ENCODE results near the gene CTSE. TPM values are rescaled to one million over a fixed set of nuclear protein-coding genes. Genes with fewer than 3 reads are reported as not detected.
"Not testable (repeated sequence)": the region's sequence is repeated elsewhere in the genome, so short reads cannot be mapped to it uniquely, and the experiment has no call there.

Gene CTSE
- total and polyA plus RNA-seq, 2 experiments from 2014 or later = 65.9 to 86.0 TPM

GRCh38 chr1:206058927-206059292 is 35.2 kb upstream of the CTSE start:
- no peaks in the 10 kb centered on the region for H3K27me3 ChIP-seq
- no peak overlapping the region for H2AFZ ChIP-seq
- H3K9me3 ChIP-seq (ENCODE audit: low read depth) = no peaks in the 10 kb centered on the region
- no peak for DNase-seq (ENCODE audit: low spot score)
- peaks cover 14% of the 10 kb centered on the region for H3K4me1 ChIP-seq (ENCODE audit: insufficient read depth)
- H3K9me2 ChIP-seq (replicated peaks; ENCODE audit: insufficient read depth) = no peaks in the 10 kb centered on the region
- no peak overlapping the region for H3K4me3 ChIP-seq
- no peak overlapping the region for H3K4me2 ChIP-seq
- 100% methylated on average over 1 of the region's 1 CpG for WGBS (ENCODE audit: low lambda C conversion rate, missing lambda C conversion rate)
- H3K79me2 ChIP-seq = no peaks in the 10 kb centered on the region
- H3K36me3 ChIP-seq (replicated peaks; ENCODE audit: insufficient read depth, low read depth) = no peaks in the 10 kb centered on the region
- TF ChIP-seq EZH2phosphoT487 (IDR thresholded peaks at IDR 0.05; ENCODE audit: low read depth, severe bottlenecking, unreplicated experiment) (no peak), EZH2 (IDR thresholded peaks at IDR 0.05; ENCODE audit: borderline replicate concordance) (no peak), CTCF (IDR thresholded peaks at IDR 0.05; ENCODE audit: poor library complexity) (no peak)
- H4K20me1 ChIP-seq (ENCODE audit: insufficient read depth, poor library complexity, severe bottlenecking) = no peaks in the 10 kb centered on the region
- H3K27ac ChIP-seq = no peak overlapping the region

GRCh38 chr1:206058289-206058926 is 34.7 kb upstream of the CTSE start:
- H3K27me3 ChIP-seq; H4K20me1 ChIP-seq (ENCODE audit: insufficient read depth, poor library complexity, severe bottlenecking); H2AFZ ChIP-seq; H3K79me2 ChIP-seq; H3K36me3 ChIP-seq (replicated peaks; ENCODE audit: insufficient read depth, low read depth); H3K27ac ChIP-seq; H3K9me2 ChIP-seq (replicated peaks; ENCODE audit: insufficient read depth); H3K4me3 ChIP-seq; H3K9me3 ChIP-seq (ENCODE audit: low read depth); DNase-seq (ENCODE audit: low spot score); H3K4me2 ChIP-seq: not testable (repeated sequence)
- H3K4me1 ChIP-seq (ENCODE audit: insufficient read depth) = peaks cover 14% of the 10 kb centered on the region
- 88% methylated on average over 7 of the region's 9 CpGs for WGBS (ENCODE audit: low lambda C conversion rate, missing lambda C conversion rate)

- not testable (repeated sequence) for H3K79me2 ChIP-seq; H3K36me3 ChIP-seq (replicated peaks; ENCODE audit: insufficient read depth, low read depth); H2AFZ ChIP-seq; H4K20me1 ChIP-seq (ENCODE audit: insufficient read depth, poor library complexity, severe bottlenecking); H3K9me3 ChIP-seq (ENCODE audit: low read depth); H3K27me3 ChIP-seq; H3K4me3 ChIP-seq; H3K9me2 ChIP-seq (replicated peaks; ENCODE audit: insufficient read depth)
- H3K27ac ChIP-seq = peak overlapping the region; percentile 10
- DNase-seq (ENCODE audit: low spot score) = peak; percentile 36
- peaks cover 14% of the 10 kb centered on the region for H3K4me1 ChIP-seq (ENCODE audit: insufficient read depth)
- peak overlapping the region; percentile 42 for H3K4me2 ChIP-seq
- 71% methylated on average over 8 of the region's 8 CpGs for WGBS (ENCODE audit: low lambda C conversion rate, missing lambda C conversion rate)
Measured at GRCh38 chr1:206055639-206056323, 32.1 kb upstream of the CTSE start.

- not testable (repeated sequence) for H3K27me3 ChIP-seq; H4K20me1 ChIP-seq (ENCODE audit: insufficient read depth, poor library complexity, severe bottlenecking); H3K9me2 ChIP-seq (replicated peaks; ENCODE audit: insufficient read depth); H3K79me2 ChIP-seq; H3K4me3 ChIP-seq; H3K27ac ChIP-seq; H2AFZ ChIP-seq; H3K36me3 ChIP-seq (replicated peaks; ENCODE audit: insufficient read depth, low read depth); H3K9me3 ChIP-seq (ENCODE audit: low read depth); DNase-seq (ENCODE audit: low spot score)
- H3K4me1 ChIP-seq (ENCODE audit: insufficient read depth) = peaks cover 14% of the 10 kb centered on the region
- H3K4me2 ChIP-seq = peak overlapping the region; percentile 4
- 71% methylated on average over 12 of the region's 12 CpGs for WGBS (ENCODE audit: low lambda C conversion rate, missing lambda C conversion rate)
Measured at GRCh38 chr1:206055069-206055625, 31.5 kb upstream of the CTSE start.

- H3K4me3 ChIP-seq, H3K27ac ChIP-seq: not testable (repeated sequence)
- 94% methylated on average over 4 of the region's 4 CpGs for WGBS (ENCODE audit: low lambda C conversion rate, missing lambda C conversion rate)
Measured at GRCh38 chr1:206053616-206054015, 29.9 kb upstream of the CTSE start.

GRCh38 chr1:206052919-206053610 is 29.4 kb upstream of the CTSE start, which contains the start of gene RHEX:
Gene RHEX (plus strand): TSS chr1:206053173. CDS start chr1:206097829, 44,656 bp downstream.
- not testable (repeated sequence) for H3K79me2 ChIP-seq; H2AFZ ChIP-seq; H3K36me3 ChIP-seq (replicated peaks; ENCODE audit: insufficient read depth, low read depth); H4K20me1 ChIP-seq (ENCODE audit: insufficient read depth, poor library complexity, severe bottlenecking); H3K4me2 ChIP-seq; H3K9me3 ChIP-seq (ENCODE audit: low read depth); H3K27me3 ChIP-seq; H3K27ac ChIP-seq; DNase-seq (ENCODE audit: low spot score); H3K4me3 ChIP-seq; H3K9me2 ChIP-seq (replicated peaks; ENCODE audit: insufficient read depth)
- 92% methylated on average over 17 of the region's 17 CpGs for WGBS (ENCODE audit: low lambda C conversion rate, missing lambda C conversion rate)
- peaks cover 22% of the 10 kb centered on the region for H3K4me1 ChIP-seq (ENCODE audit: insufficient read depth)

More at GRCh38 chr1:206053616-206054015, 29.9 kb upstream of the CTSE start:
- H3K4me2 ChIP-seq; H2AFZ ChIP-seq; DNase-seq (ENCODE audit: low spot score); H3K9me2 ChIP-seq (replicated peaks; ENCODE audit: insufficient read depth); H3K79me2 ChIP-seq; H4K20me1 ChIP-seq (ENCODE audit: insufficient read depth, poor library complexity, severe bottlenecking); H3K9me3 ChIP-seq (ENCODE audit: low read depth); H3K27me3 ChIP-seq; H3K36me3 ChIP-seq (replicated peaks; ENCODE audit: insufficient read depth, low read depth): not testable (repeated sequence)
- peaks cover 18% of the 10 kb centered on the region for H3K4me1 ChIP-seq (ENCODE audit: insufficient read depth)

GRCh38 chr1:206052231-206052865 is 28.7 kb upstream of the CTSE start:
- H3K27me3 ChIP-seq; H3K27ac ChIP-seq; H3K36me3 ChIP-seq (replicated peaks; ENCODE audit: insufficient read depth, low read depth); H3K9me3 ChIP-seq (ENCODE audit: low read depth); H2AFZ ChIP-seq; H4K20me1 ChIP-seq (ENCODE audit: insufficient read depth, poor library complexity, severe bottlenecking); H3K4me2 ChIP-seq; H3K4me3 ChIP-seq; H3K9me2 ChIP-seq (replicated peaks; ENCODE audit: insufficient read depth); DNase-seq (ENCODE audit: low spot score); H3K79me2 ChIP-seq: not testable (repeated sequence)
- H3K4me1 ChIP-seq (ENCODE audit: insufficient read depth) = peaks cover 23% of the 10 kb centered on the region
- 97% methylated on average over 6 of the region's 8 CpGs for WGBS (ENCODE audit: low lambda C conversion rate, missing lambda C conversion rate)

All from hepatocyte (in vitro differentiated cells).